ENCODE results near the gene LAMA3. TPM values are rescaled to one million over a fixed set of nuclear protein-coding genes. Genes with fewer than 3 reads are reported as not detected.

LAMA3 gene
- total RNA-seq, 2 experiments from 2014 or later = 0.07 TPM; not detected in 1

- H3K4me3 Mint-ChIP-seq = no peak overlapping the region
- intact Hi-C loops (cut with micrococcal nuclease) = loop anchor here (5.0 to 10.0 kb wide), 2 partner anchors 48 to 151 kb away; no protein-coding TSS in a partner anchor
- ChIA-PET CTCF (interaction anchor here (4.5 kb wide), 1 partner anchor 8 kb away, joined by 42 read pairs; no protein-coding TSS in a partner anchor), POLR2A (interaction anchor here (1.1 kb wide), 1 partner anchor 26 kb away, joined by 3 read pairs; no protein-coding TSS in a partner anchor)
- no peaks in the 10 kb centered on the region for H3K36me3 Mint-ChIP-seq
- H3K9me3 Mint-ChIP-seq = no peaks in the 10 kb centered on the region
- H3K27me3 Mint-ChIP-seq = no peaks in the 10 kb centered on the region
- peaks cover 24% of the 10 kb centered on the region for H3K4me1 Mint-ChIP-seq (ENCODE audit: low read depth)
- no peak for DNase-seq
- no peak overlapping the region for H3K27ac Mint-ChIP-seq
These were observed 237.3 kb downstream of the LAMA3 start for GRCh38 chr18:23926571-23926970.

GRCh38 chr18:23927821-23928746, 238.8 kb downstream of the LAMA3 start:
- POLR2A ChIA-PET = no interaction called here
- intact Hi-C loops (cut with micrococcal nuclease) = loop anchor here (5.0 to 10.0 kb wide), 2 partner anchors 47 to 149 kb away; no protein-coding TSS in a partner anchor
- H3K27ac Mint-ChIP-seq = no peak overlapping the region

GRCh38 chr18:23929362-23929930, 240.2 kb downstream of the LAMA3 start:
- peak; percentile 41 for DNase-seq
- ChIA-PET POLR2A (no interaction called here), CTCF (interaction anchor here (4.5 kb wide), 1 partner anchor 11 kb away, joined by 42 read pairs; no protein-coding TSS in a partner anchor)
- intact Hi-C loops (cut with micrococcal nuclease) = loop anchor here (5.0 to 10.0 kb wide), 2 partner anchors 45 to 148 kb away; no protein-coding TSS in a partner anchor
- Mint-ChIP-seq H3K27me3 (no peaks in the 10 kb centered on the region), H3K27ac (peak overlapping the region; percentile 16), H3K36me3 (no peaks in the 10 kb centered on the region), H3K9me3 (no peaks in the 10 kb centered on the region), H3K4me1 (ENCODE audit: low read depth) (peaks cover 29% of the 10 kb centered on the region), H3K4me3 (no peak overlapping the region)

More at GRCh38 chr18:23927821-23928746, 238.8 kb downstream of the LAMA3 start:
- no peaks in the 10 kb centered on the region for H3K9me3 Mint-ChIP-seq
- CTCF ChIA-PET = interaction anchor here (0.7 to 4.5 kb wide), 3 partner anchors 10 to 429 kb away, joined by 3 to 42 read pairs (median 3); no protein-coding TSS in a partner anchor
- H3K27me3 Mint-ChIP-seq = no peaks in the 10 kb centered on the region
- DNase-seq = no peak
- H3K36me3 Mint-ChIP-seq = no peaks in the 10 kb centered on the region
- H3K4me3 Mint-ChIP-seq = no peak overlapping the region
- H3K4me1 Mint-ChIP-seq (ENCODE audit: low read depth) = peaks cover 24% of the 10 kb centered on the region

DNA sequence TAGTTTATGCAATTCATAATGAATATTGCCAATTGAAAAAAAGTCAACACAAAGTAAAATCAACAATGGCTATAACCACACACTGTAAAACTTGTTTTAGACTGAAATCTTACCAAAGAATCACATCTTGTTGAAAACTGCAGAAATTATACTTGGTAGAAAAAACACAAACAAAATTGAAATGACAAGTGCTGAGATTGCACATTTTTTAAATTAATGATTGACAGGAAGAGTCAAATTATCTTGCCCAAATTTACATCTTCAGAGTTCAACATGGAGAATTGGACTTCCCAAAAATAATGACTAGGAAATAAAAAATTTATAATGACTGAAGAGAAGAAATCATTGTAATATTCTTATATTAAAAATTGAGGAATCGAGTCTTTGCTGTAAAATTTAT, 240.7 kb downstream of the LAMA3 start:
- Mint-ChIP-seq H3K9me3 (no peaks in the 10 kb centered on the region), H3K27ac (no peak overlapping the region)

GRCh38 chr18:23932385-23933067, 243.3 kb downstream of the LAMA3 start:
- Mint-ChIP-seq H3K4me1 (ENCODE audit: low read depth) (peaks cover 55% of the 10 kb centered on the region), H3K9me3 (no peaks in the 10 kb centered on the region), H3K4me3 (no peak overlapping the region), H3K27me3 (no peaks in the 10 kb centered on the region), H3K27ac (no peak overlapping the region), H3K36me3 (no peaks in the 10 kb centered on the region)
- ChIA-PET POLR2A (interaction anchor here (0.6 to 1.1 kb wide), 2 partner anchors 7 to 139 kb away, joined by 3 to 4 read pairs; no protein-coding TSS in a partner anchor), CTCF (interaction anchor here (2.8 kb wide), 1 partner anchor 14 kb away, joined by 15 read pairs; no protein-coding TSS in a partner anchor)
- intact Hi-C loops (cut with micrococcal nuclease) = no loop called here
- no peak for DNase-seq

More for the DNA sequence above, 240.7 kb downstream of the LAMA3 start:
- ChIA-PET POLR2A (no interaction called here), CTCF (interaction anchor here (4.5 kb wide), 1 partner anchor 12 kb away, joined by 42 read pairs; no protein-coding TSS in a partner anchor)
- H3K4me3 Mint-ChIP-seq = no peak overlapping the region
- intact Hi-C loops (cut with micrococcal nuclease) = no loop called here
- no peaks in the 10 kb centered on the region for H3K27me3 Mint-ChIP-seq
- H3K4me1 Mint-ChIP-seq (ENCODE audit: low read depth) = peaks cover 35% of the 10 kb centered on the region
- no peaks in the 10 kb centered on the region for H3K36me3 Mint-ChIP-seq
- no peak for DNase-seq

- Mint-ChIP-seq H3K27me3 (peaks cover under 1% of the 10 kb centered on the region), H3K36me3 (no peaks in the 10 kb centered on the region), H3K9me3 (no peaks in the 10 kb centered on the region), H3K27ac (no peak overlapping the region), H3K4me1 (ENCODE audit: low read depth) (peaks cover 57% of the 10 kb centered on the region), H3K4me3 (no peak overlapping the region)
- DNase-seq = no peak
- ChIA-PET POLR2A (interaction anchor here (0.6 to 1.1 kb wide), 2 partner anchors 8 to 138 kb away, joined by 3 to 4 read pairs; no protein-coding TSS in a partner anchor), CTCF (interaction anchor here (2.8 kb wide), 1 partner anchor 15 kb away, joined by 15 read pairs; no protein-coding TSS in a partner anchor)
- intact Hi-C loops (cut with micrococcal nuclease) = no loop called here
These were observed 244.2 kb downstream of the LAMA3 start for GRCh38 chr18:23933407-23933806.

GRCh38 chr18:23934252-23934651, 245.0 kb downstream of the LAMA3 start:
- H3K4me3 Mint-ChIP-seq = no peak overlapping the region
- no peaks in the 10 kb centered on the region for H3K36me3 Mint-ChIP-seq
- DNase-seq = no peak
- intact Hi-C loops (cut with micrococcal nuclease) = no loop called here
- POLR2A ChIA-PET = no interaction called here
- CTCF ChIA-PET = interaction anchor here (2.8 kb wide), 1 partner anchor 16 kb away, joined by 15 read pairs; no protein-coding TSS in a partner anchor
- no peak overlapping the region for H3K27ac Mint-ChIP-seq
- no peaks in the 10 kb centered on the region for H3K9me3 Mint-ChIP-seq
- H3K27me3 Mint-ChIP-seq = peaks cover 2% of the 10 kb centered on the region
- H3K4me1 Mint-ChIP-seq (ENCODE audit: low read depth) = peaks cover 57% of the 10 kb centered on the region

- Mint-ChIP-seq H3K27ac (no peak overlapping the region), H3K27me3 (peaks cover 2% of the 10 kb centered on the region), H3K4me3 (no peak overlapping the region), H3K36me3 (no peaks in the 10 kb centered on the region), H3K4me1 (ENCODE audit: low read depth) (peaks cover 51% of the 10 kb centered on the region), H3K9me3 (no peaks in the 10 kb centered on the region)
- intact Hi-C loops (cut with micrococcal nuclease) = no loop called here
- ChIA-PET CTCF (interaction anchor here (2.8 kb wide), 1 partner anchor 16 kb away, joined by 15 read pairs; no protein-coding TSS in a partner anchor), POLR2A (no interaction called here)
- no peak for DNase-seq
These were observed 245.6 kb downstream of the LAMA3 start for GRCh38 chr18:23934863-23935262.

DNA sequence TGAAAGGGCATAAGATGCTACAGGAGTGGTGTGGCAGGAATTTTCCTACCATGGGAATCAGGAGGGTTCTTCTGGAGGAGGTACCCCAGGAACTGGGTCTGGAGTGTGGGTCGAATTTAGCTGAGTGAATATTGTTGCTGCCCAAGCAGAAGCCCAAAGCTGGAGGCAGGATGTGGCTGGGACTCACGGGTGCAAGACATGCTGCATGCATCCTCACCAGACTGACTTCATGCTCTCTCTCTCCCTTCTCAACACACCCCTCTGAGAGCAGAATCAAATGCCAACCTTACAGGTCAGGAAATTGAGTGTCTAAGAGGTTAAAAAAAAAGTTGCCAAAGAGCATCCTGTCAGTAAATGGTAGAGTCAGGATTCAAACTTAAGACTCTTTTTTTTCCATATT, 246.6 kb downstream of the LAMA3 start:
- Mint-ChIP-seq H3K4me1 (ENCODE audit: low read depth) (peaks cover 48% of the 10 kb centered on the region), H3K4me3 (no peak overlapping the region), H3K27ac (no peak overlapping the region), H3K9me3 (no peaks in the 10 kb centered on the region), H3K36me3 (no peaks in the 10 kb centered on the region), H3K27me3 (peaks cover 2% of the 10 kb centered on the region)
- ChIA-PET CTCF (no interaction called here), POLR2A (no interaction called here)
- DNase-seq = peak; percentile 50
- intact Hi-C loops (cut with micrococcal nuclease) = no loop called here

GRCh38 chr18:23936381-23936958, 247.2 kb downstream of the LAMA3 start:
- intact Hi-C loops (cut with micrococcal nuclease) = no loop called here
- no peaks in the 10 kb centered on the region for H3K36me3 Mint-ChIP-seq
- peaks cover 47% of the 10 kb centered on the region for H3K4me1 Mint-ChIP-seq (ENCODE audit: low read depth)
- peaks cover 2% of the 10 kb centered on the region for H3K27me3 Mint-ChIP-seq
- no peak overlapping the region for H3K27ac Mint-ChIP-seq
- ChIA-PET CTCF (no interaction called here), POLR2A (no interaction called here)
- no peak for DNase-seq
- no peaks in the 10 kb centered on the region for H3K9me3 Mint-ChIP-seq
- H3K4me3 Mint-ChIP-seq = no peak overlapping the region

GRCh38 chr18:23938043-23938756, 248.9 kb downstream of the LAMA3 start:
- intact Hi-C loops (cut with micrococcal nuclease) = no loop called here
- ChIA-PET POLR2A (no interaction called here), CTCF (interaction anchor here (1.1 kb wide), 1 partner anchor 20 kb away, joined by 4 read pairs; no protein-coding TSS in a partner anchor)
- Mint-ChIP-seq H3K4me3 (no peak overlapping the region), H3K4me1 (ENCODE audit: low read depth) (peaks cover 58% of the 10 kb centered on the region), H3K27me3 (peaks cover 8% of the 10 kb centered on the region), H3K36me3 (no peaks in the 10 kb centered on the region), H3K9me3 (no peaks in the 10 kb centered on the region), H3K27ac (peak overlapping the region; percentile 14)
- peak; percentile 46 for DNase-seq
